Liver (tissue), 2 donors: Measurements from ENCODE around the gene SASH1.

Experiments used
- REST ChIP-seq: IDR thresholded peaks from 2 replicates; pipeline ENCODE4 v1.6.1; 2016; ENCODE audit warnings: antibody characterized with exemption, mild to moderate bottlenecking
- TF ChIP-seq, protein P1 (sequence below): fragments of 150-350 bp; IDR thresholded peaks from 2 replicates; pipeline ENCODE4 v1.5.1; 2017; ENCODE audit warnings: improper control_type of control experiment, low read depth, low read length; ENCODE audit not compliant: missing input control
- donor health status: healthy.

GRCh38 chr6:148538261-148539190 is 195.9 kb downstream of the SASH1 start:
- no peak for TF ChIP-seq REST
- TF ChIP-seq, protein P1, sequence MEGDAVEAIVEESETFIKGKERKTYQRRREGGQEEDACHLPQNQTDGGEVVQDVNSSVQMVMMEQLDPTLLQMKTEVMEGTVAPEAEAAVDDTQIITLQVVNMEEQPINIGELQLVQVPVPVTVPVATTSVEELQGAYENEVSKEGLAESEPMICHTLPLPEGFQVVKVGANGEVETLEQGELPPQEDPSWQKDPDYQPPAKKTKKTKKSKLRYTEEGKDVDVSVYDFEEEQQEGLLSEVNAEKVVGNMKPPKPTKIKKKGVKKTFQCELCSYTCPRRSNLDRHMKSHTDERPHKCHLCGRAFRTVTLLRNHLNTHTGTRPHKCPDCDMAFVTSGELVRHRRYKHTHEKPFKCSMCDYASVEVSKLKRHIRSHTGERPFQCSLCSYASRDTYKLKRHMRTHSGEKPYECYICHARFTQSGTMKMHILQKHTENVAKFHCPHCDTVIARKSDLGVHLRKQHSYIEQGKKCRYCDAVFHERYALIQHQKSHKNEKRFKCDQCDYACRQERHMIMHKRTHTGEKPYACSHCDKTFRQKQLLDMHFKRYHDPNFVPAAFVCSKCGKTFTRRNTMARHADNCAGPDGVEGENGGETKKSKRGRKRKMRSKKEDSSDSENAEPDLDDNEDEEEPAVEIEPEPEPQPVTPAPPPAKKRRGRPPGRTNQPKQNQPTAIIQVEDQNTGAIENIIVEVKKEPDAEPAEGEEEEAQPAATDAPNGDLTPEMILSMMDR: no peak
